Hepatocyte (in vitro differentiated cells): ENCODE measurements around the gene LRFN3. TPM values are rescaled to one million over a fixed set of nuclear protein-coding genes. Genes with fewer than 3 reads are reported as not detected.
A peak's percentile ranks its signal among the peaks of the same experiment; 100 is the strongest.

Experiments
- DNase-seq: peaks from one replicate; pipeline ENCODE4 v3.0.0-alpha.2; 2016; ENCODE audit warnings: low spot score
- H2AFZ ChIP-seq: fragments of 200-600 bp; sonication (generic); 2 replicates; pipeline ENCODE4 v1.6.0; 2016; ENCODE audit warnings: antibody characterized with exemption, mild to moderate bottlenecking
- H3K27ac ChIP-seq: fragments of 200-600 bp; sonication (generic); 2 replicates; pipeline ENCODE4 v1.5.1; 2016; ENCODE audit warnings: mild to moderate bottlenecking
- H3K27me3 ChIP-seq: fragments of 200-600 bp; sonication (generic); 2 replicates; pipeline ENCODE4 v1.6.1; 2016
- H3K36me3 ChIP-seq: fragments of 200-600 bp; sonication (generic); replicated peaks from 2 replicates; pipeline ENCODE4 v1.5.1; 2016; ENCODE audit warnings: low read depth; ENCODE audit not compliant: insufficient read depth
- H3K4me1 ChIP-seq: fragments of 200-600 bp; sonication (generic); 2 replicates; pipeline ENCODE4 v1.5.1; 2016; ENCODE audit warnings: mild to moderate bottlenecking, moderate library complexity; ENCODE audit not compliant: insufficient read depth
- H3K4me2 ChIP-seq: fragments of 200-600 bp; sonication (generic); 2 replicates; pipeline ENCODE4 v1.6.0; 2016
- H3K4me3 ChIP-seq: fragments of 200-600 bp; sonication (generic); 2 replicates; pipeline ENCODE4 v1.5.1; 2016; ENCODE audit warnings: mild to moderate bottlenecking
- H3K79me2 ChIP-seq: fragments of 200-600 bp; sonication (generic); 2 replicates; pipeline ENCODE4 v1.6.0; 2017; ENCODE audit warnings: mild to moderate bottlenecking
- H3K9me2 ChIP-seq: fragments of 200-600 bp; sonication (generic); replicated peaks from 2 replicates; pipeline ENCODE4 v1.6.0; 2017; ENCODE audit warnings: mild to moderate bottlenecking; ENCODE audit not compliant: insufficient read depth
- H3K9me3 ChIP-seq: fragments of 200-600 bp; sonication (generic); 2 replicates; pipeline ENCODE4 v1.5.1; 2016; ENCODE audit warnings: low read depth, mild to moderate bottlenecking
- H4K20me1 ChIP-seq: fragments of 200-600 bp; sonication (generic); 2 replicates; pipeline ENCODE4 v1.6.0; 2016; ENCODE audit warnings: mild to moderate bottlenecking; ENCODE audit not compliant: insufficient read depth, poor library complexity, severe bottlenecking
- EZH2 ChIP-seq: fragments of 200-600 bp; sonication (generic); IDR thresholded peaks from 2 replicates; pipeline ENCODE4 v1.6.1; 2016; ENCODE audit warnings: antibody characterized with exemption, mild to moderate bottlenecking, borderline replicate concordance
- EZH2phosphoT487 ChIP-seq: fragments of 200-600 bp; sonication (generic); IDR thresholded peaks from one replicate; pipeline ENCODE4 v1.6.1; 2018; ENCODE audit warnings: antibody characterized with exemption, mild to moderate bottlenecking, low read depth, moderate library complexity; ENCODE audit not compliant: unreplicated experiment, severe bottlenecking
- WGBS: methylation state at CpG from one replicate; pipeline ENCODE4 v1.1.6; 2016; ENCODE audit warnings: low lambda C conversion rate; ENCODE audit errors: missing lambda C conversion rate; 5-methylcytosine and 5-hydroxymethylcytosine counted together
- polyA plus RNA-seq: library from polyadenylated mRNA; unstranded; fragments of >200 nt; fragmentation: Nextera tagmentation; extraction: Ambion mirVana; gene quantifications from 2 replicates; pipeline ENCODE4 v1.2.1, GENCODE V29; 2016
- small RNA-seq: library from RNA; depleted of rRNA; stranded (forward); fragments of <200 nt; gene quantifications from one replicate; pipeline ENCODE3, GENCODE V24; 2014
- total RNA-seq: library from RNA; depleted of rRNA; stranded (reverse); fragments of >200 nt; gene quantifications from 2 replicates; pipeline ENCODE4 v1.2.3, GENCODE V29; 2014
- TF ChIP-seq, protein P1 (sequence below): fragments of 200-600 bp; sonication (generic); IDR thresholded peaks from 2 replicates; pipeline ENCODE4 v1.5.1; 2016; ENCODE audit warnings: antibody characterized with exemption, mild to moderate bottlenecking; ENCODE audit not compliant: poor library complexity

Gene LRFN3
- total and polyA plus RNA-seq, 2 experiments from 2014 or later, result 4.7 to 19.2 TPM

DNA sequence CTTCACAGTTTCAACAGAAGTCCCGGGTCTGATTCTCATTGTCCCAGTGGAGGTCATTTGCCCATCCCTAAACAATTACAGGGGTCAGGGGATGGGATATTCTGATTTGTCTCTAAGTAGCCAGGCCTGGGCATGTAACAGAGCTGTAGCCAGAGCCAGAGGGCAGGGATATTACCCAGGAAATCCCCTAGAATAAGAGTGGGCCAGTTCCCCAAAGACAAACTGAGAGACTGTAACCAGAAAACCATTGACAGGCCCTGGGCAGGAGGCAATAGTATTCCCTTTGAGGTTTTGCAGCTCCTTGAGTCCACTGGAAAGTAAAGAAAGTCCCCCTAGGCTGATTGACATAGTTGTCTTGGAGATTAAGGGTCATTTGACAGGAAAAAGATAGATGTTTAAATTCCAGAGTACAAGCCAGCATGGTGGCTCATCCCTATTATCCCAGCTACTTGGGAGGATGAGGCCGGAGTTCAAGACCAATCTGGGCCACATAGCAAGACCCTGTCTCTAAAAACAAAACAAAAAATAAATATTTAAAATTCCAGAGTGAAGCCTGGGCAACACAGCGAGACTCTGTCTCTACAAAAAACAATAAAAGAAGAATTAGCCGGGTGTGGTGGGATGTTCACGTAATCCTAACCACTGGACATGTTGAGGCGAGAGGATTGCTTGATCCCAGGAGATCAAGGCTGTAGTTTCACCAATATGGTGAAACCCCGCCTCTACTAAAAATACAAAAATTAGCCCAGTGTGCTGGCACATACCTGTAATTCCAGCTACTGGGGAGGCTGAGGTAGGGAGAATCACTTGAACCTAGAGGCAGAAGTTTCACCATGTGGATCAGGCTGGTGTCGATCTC, 57.0 kb downstream of the LRFN3 start:
- Histone ChIP-seq H3K36me3 (no peaks in the 10 kb centered on the region), H3K9me3 (no peaks in the 10 kb centered on the region), H3K4me3 (no peak overlapping the region), H2AFZ (no peak overlapping the region), H3K79me2 (peaks cover 27% of the 10 kb centered on the region), H3K4me1 (no peaks in the 10 kb centered on the region), H4K20me1 (no peaks in the 10 kb centered on the region), H3K27ac (no peak overlapping the region), H3K27me3 (no peaks in the 10 kb centered on the region), H3K9me2 (no peaks in the 10 kb centered on the region), H3K4me2 (no peak overlapping the region)
- no peak for DNase-seq
- TF ChIP-seq, protein P1, sequence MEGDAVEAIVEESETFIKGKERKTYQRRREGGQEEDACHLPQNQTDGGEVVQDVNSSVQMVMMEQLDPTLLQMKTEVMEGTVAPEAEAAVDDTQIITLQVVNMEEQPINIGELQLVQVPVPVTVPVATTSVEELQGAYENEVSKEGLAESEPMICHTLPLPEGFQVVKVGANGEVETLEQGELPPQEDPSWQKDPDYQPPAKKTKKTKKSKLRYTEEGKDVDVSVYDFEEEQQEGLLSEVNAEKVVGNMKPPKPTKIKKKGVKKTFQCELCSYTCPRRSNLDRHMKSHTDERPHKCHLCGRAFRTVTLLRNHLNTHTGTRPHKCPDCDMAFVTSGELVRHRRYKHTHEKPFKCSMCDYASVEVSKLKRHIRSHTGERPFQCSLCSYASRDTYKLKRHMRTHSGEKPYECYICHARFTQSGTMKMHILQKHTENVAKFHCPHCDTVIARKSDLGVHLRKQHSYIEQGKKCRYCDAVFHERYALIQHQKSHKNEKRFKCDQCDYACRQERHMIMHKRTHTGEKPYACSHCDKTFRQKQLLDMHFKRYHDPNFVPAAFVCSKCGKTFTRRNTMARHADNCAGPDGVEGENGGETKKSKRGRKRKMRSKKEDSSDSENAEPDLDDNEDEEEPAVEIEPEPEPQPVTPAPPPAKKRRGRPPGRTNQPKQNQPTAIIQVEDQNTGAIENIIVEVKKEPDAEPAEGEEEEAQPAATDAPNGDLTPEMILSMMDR, result no peak
- TF ChIP-seq EZH2 (no peak), EZH2phosphoT487 (no peak)
- 92% methylated on average over 8 of the region's 8 CpGs for WGBS

DNA sequence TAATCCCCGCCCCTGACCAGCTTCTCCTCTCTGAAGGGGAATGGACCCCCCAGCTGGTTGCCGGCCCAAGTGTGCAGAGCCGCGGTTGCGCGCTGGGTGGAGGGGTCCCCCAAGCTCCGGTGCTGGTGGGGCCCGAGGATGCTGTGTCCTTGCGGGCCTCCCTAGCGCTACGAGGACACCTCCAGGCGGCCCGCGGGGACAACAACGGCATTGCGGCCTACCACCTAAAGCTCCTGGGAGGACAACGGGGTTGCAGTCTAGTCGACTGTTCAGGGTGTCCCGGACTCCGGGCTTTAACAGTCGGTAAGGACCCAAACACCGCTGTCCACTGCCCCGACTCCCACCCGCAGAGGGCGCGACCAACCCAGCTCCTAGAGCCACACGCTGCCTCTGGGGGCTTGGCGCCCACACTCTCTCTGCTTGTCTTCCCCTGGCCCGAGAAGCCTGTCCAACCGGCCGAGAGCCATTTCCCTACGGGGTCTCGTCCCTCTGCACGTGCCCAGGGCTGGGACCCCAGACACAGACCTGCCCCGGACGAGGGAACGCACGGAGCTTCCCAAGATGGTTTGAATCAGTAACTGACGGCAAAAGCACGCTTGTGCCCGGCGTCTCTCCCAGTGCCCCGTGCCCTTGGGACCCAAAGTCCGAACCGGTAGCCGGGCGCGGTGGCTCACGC, 57.9 kb downstream of the LRFN3 start:
- no peaks in the 10 kb centered on the region for H3K9me2 ChIP-seq
- H3K9me3 ChIP-seq, result no peaks in the 10 kb centered on the region
- H3K79me2 ChIP-seq, result peaks cover 33% of the 10 kb centered on the region
- no peak overlapping the region for H2AFZ ChIP-seq
- H3K4me2 ChIP-seq, result peak overlapping the region; percentile 91
- 89% methylated on average over 46 of the region's 49 CpGs for WGBS
- H3K4me3 ChIP-seq, result no peak overlapping the region
- H3K27ac ChIP-seq, result no peak overlapping the region
- no peaks in the 10 kb centered on the region for H3K36me3 ChIP-seq
- TF ChIP-seq EZH2 (no peak), EZH2phosphoT487 (no peak)
- TF ChIP-seq, protein P1, result no peak
- H4K20me1 ChIP-seq, result no peaks in the 10 kb centered on the region
- H3K27me3 ChIP-seq, result no peaks in the 10 kb centered on the region
- no peak for DNase-seq
- H3K4me1 ChIP-seq, result no peaks in the 10 kb centered on the region

Small RNA genes within 50 kb of the gene (small RNA-seq; reads per million reads assigned to genes)
- not detected for gene AF038458.1

Other genes with a start within 250 kb of the LRFN3 start
- gene ZBTB32, start 231.8 kb upstream of the LRFN3 start, total RNA-seq, result not detected in 2 replicates
- 0.11 and 0.80 TPM in 2 replicates for gene ZBTB32, start 231.8 kb upstream of the LRFN3 start, polyA plus RNA-seq
- gene KMT2B, start 218.4 kb upstream of the LRFN3 start, total RNA-seq, result 6.9 and 12.8 TPM in 2 replicates
- gene KMT2B, start 218.4 kb upstream of the LRFN3 start, polyA plus RNA-seq, result 9.3 and 10.7 TPM in 2 replicates
- gene IGFLR1, start 193.9 kb upstream of the LRFN3 start, total RNA-seq, result 3.6 and 5.6 TPM in 2 replicates
- gene IGFLR1, start 193.9 kb upstream of the LRFN3 start, polyA plus RNA-seq, result 4.5 and 4.6 TPM in 2 replicates
- 11.4 and 27.4 TPM in 2 replicates for gene U2AF1L4, start 191.0 kb upstream of the LRFN3 start, total RNA-seq
- gene U2AF1L4, start 191.0 kb upstream of the LRFN3 start, polyA plus RNA-seq, result 60.7 and 76.0 TPM in 2 replicates
- 24.8 and 39.1 TPM in 2 replicates for gene PSENEN, start 190.7 kb upstream of the LRFN3 start, total RNA-seq
- gene PSENEN, start 190.7 kb upstream of the LRFN3 start, polyA plus RNA-seq, result 106 and 127 TPM in 2 replicates
- 7.9 and 12.0 TPM in 2 replicates for gene LIN37, start 187.8 kb upstream of the LRFN3 start, total RNA-seq
- 13.6 and 17.6 TPM in 2 replicates for gene LIN37, start 187.8 kb upstream of the LRFN3 start, polyA plus RNA-seq
- gene HSPB6, start 179.3 kb upstream of the LRFN3 start, total RNA-seq, result 7.1 and 14.2 TPM in 2 replicates
- gene HSPB6, start 179.3 kb upstream of the LRFN3 start, polyA plus RNA-seq, result 235 and 240 TPM in 2 replicates
- 3.7 and 12.2 TPM in 2 replicates for gene PROSER3, start 178.2 kb upstream of the LRFN3 start, total RNA-seq
- gene PROSER3, start 178.2 kb upstream of the LRFN3 start, polyA plus RNA-seq, result 26.5 and 30.7 TPM in 2 replicates
- 0.84 and 6.7 TPM in 2 replicates for gene ARHGAP33, start 160.8 kb upstream of the LRFN3 start, total RNA-seq
- gene ARHGAP33, start 160.8 kb upstream of the LRFN3 start, polyA plus RNA-seq, result 7.9 and 11.4 TPM in 2 replicates
- gene PRODH2, start 123.5 kb upstream of the LRFN3 start, total RNA-seq, result 5.1 and 6.8 TPM in 2 replicates
- gene PRODH2, start 123.5 kb upstream of the LRFN3 start, polyA plus RNA-seq, result 7.1 and 13.9 TPM in 2 replicates
- gene NPHS1, start 83.9 kb upstream of the LRFN3 start, total RNA-seq, result 0.30 and 0.36 TPM in 2 replicates
- 0.15 and 0.76 TPM in 2 replicates for gene NPHS1, start 83.9 kb upstream of the LRFN3 start, polyA plus RNA-seq
- gene KIRREL2, start 79.5 kb upstream of the LRFN3 start, total RNA-seq, result 0.12 and 1.4 TPM in 2 replicates
- gene KIRREL2, start 79.5 kb upstream of the LRFN3 start, polyA plus RNA-seq, result 0.64 and 2.3 TPM in 2 replicates
- gene APLP1, start 67.8 kb upstream of the LRFN3 start, total RNA-seq, result 19.8 and 29.0 TPM in 2 replicates
- gene APLP1, start 67.8 kb upstream of the LRFN3 start, polyA plus RNA-seq, result 115 and 147 TPM in 2 replicates
- 2.7 and 3.9 TPM in 2 replicates for gene NFKBID, start 35.8 kb upstream of the LRFN3 start, total RNA-seq
- gene NFKBID, start 35.8 kb upstream of the LRFN3 start, polyA plus RNA-seq, result 7.3 and 10.8 TPM in 2 replicates
- gene HCST, start 33.8 kb upstream of the LRFN3 start, total RNA-seq, result 0.97 and 1.4 TPM in 2 replicates
- gene HCST, start 33.8 kb upstream of the LRFN3 start, polyA plus RNA-seq, result 3.9 and 4.8 TPM in 2 replicates
- gene TYROBP, start 28.1 kb upstream of the LRFN3 start, total RNA-seq, result 2.8 and 5.9 TPM in 2 replicates
- 2.9 and 4.9 TPM in 2 replicates for gene TYROBP, start 28.1 kb upstream of the LRFN3 start, polyA plus RNA-seq
- gene SDHAF1, start 58.8 kb downstream of the LRFN3 start, total RNA-seq, result 34.4 and 36.5 TPM in 2 replicates
- 23.9 and 28.6 TPM in 2 replicates for gene SDHAF1, start 58.8 kb downstream of the LRFN3 start, polyA plus RNA-seq
- gene SYNE4, start 72.4 kb downstream of the LRFN3 start, total RNA-seq, result 6.5 and 8.9 TPM in 2 replicates
- gene SYNE4, start 72.4 kb downstream of the LRFN3 start, polyA plus RNA-seq, result 19.8 and 21.1 TPM in 2 replicates
- gene ALKBH6, start 77.8 kb downstream of the LRFN3 start, total RNA-seq, result 14.2 and 24.1 TPM in 2 replicates
- gene ALKBH6, start 77.8 kb downstream of the LRFN3 start, polyA plus RNA-seq, result 31.1 and 33.7 TPM in 2 replicates
- 5.1 and 12.8 TPM in 2 replicates for gene CLIP3, start 96.5 kb downstream of the LRFN3 start, total RNA-seq
- gene CLIP3, start 96.5 kb downstream of the LRFN3 start, polyA plus RNA-seq, result 19.5 and 21.8 TPM in 2 replicates
- gene THAP8, start 117.9 kb downstream of the LRFN3 start, total RNA-seq, result 4.5 and 6.8 TPM in 2 replicates
- gene THAP8, start 117.9 kb downstream of the LRFN3 start, polyA plus RNA-seq, result 23.1 and 24.1 TPM in 2 replicates
- 1.8 and 2.1 TPM in 2 replicates for gene WDR62, start 118.5 kb downstream of the LRFN3 start, total RNA-seq
- 1.2 and 4.6 TPM in 2 replicates for gene WDR62, start 118.5 kb downstream of the LRFN3 start, polyA plus RNA-seq
- gene OVOL3, start 174.8 kb downstream of the LRFN3 start, total RNA-seq, result not detected in 2 replicates
- not detected in 2 replicates for gene OVOL3, start 174.8 kb downstream of the LRFN3 start, polyA plus RNA-seq
- gene POLR2I, start 178.5 kb downstream of the LRFN3 start, total RNA-seq, result 19.3 and 21.7 TPM in 2 replicates
- 104 and 115 TPM in 2 replicates for gene POLR2I, start 178.5 kb downstream of the LRFN3 start, polyA plus RNA-seq
- 108 and 123 TPM in 2 replicates for gene TBCB, start 179.1 kb downstream of the LRFN3 start, total RNA-seq
- gene TBCB, start 179.1 kb downstream of the LRFN3 start, polyA plus RNA-seq, result 149 and 179 TPM in 2 replicates
- gene CAPNS1, start 203.7 kb downstream of the LRFN3 start, total RNA-seq, result 199 and 268 TPM in 2 replicates
- gene CAPNS1, start 203.7 kb downstream of the LRFN3 start, polyA plus RNA-seq, result 320 and 346 TPM in 2 replicates
- gene COX7A1, start 216.1 kb downstream of the LRFN3 start, total RNA-seq, result not detected in 2 replicates
- not detected in 2 replicates for gene COX7A1, start 216.1 kb downstream of the LRFN3 start, polyA plus RNA-seq